ENCODE results near the gene FLOT2.

- TF ChIP-seq CTCF (IDR thresholded peaks at IDR 0.05): no peak
- TF ChIP-seq POLR2A (IDR thresholded peaks at IDR 0.05): no peak
Observed at GRCh38 chr17:28843816-28844148, 53.8 kb downstream of the FLOT2 start.
